Measurements from ENCODE around the gene SHB. TPM values are rescaled to one million over a fixed set of nuclear protein-coding genes. Genes with fewer than 3 reads are reported as not detected.
A peak's percentile ranks its signal among the peaks of the same experiment; 100 is the strongest.

The SHB gene
- total RNA-seq, 1 experiment from 2014 or later = 12.2 TPM

DNA sequence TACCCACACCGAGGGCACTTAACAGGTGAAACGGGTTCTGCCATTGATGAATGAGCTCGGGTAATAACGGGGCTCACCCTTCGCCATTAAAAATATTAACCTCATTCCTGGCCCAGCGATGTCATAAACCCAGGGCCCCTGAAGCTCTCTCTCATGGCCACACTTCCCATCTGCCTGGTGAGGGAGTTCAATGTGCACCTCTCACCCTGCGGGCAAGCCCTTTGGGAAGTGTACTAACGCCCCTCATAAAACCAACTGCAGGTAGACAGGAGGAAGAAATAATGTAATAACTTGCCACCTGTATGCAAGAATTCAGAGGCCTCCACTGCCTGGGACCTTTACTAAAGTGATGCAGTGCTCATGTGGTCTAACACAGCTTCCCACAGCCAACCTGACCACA lies 35.1 kb downstream of the SHB start (continued):
- TF ChIP-seq, protein P1, sequence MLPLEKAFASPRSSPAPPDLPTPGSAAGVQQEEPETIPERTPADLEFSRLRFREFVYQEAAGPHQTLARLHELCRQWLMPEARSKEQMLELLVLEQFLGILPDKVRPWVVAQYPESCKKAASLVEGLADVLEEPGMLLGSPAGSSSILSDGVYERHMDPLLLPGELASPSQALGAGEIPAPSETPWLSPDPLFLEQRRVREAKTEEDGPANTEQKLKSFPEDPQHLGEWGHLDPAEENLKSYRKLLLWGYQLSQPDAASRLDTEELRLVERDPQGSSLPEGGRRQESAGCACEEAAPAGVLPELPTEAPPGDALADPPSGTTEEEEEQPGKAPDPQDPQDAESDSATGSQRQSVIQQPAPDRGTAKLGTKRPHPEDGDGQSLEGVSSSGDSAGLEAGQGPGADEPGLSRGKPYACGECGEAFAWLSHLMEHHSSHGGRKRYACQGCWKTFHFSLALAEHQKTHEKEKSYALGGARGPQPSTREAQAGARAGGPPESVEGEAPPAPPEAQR (CRISPR knock-in tag; IDR thresholded peaks at IDR 0.05) = no peak

DNA sequence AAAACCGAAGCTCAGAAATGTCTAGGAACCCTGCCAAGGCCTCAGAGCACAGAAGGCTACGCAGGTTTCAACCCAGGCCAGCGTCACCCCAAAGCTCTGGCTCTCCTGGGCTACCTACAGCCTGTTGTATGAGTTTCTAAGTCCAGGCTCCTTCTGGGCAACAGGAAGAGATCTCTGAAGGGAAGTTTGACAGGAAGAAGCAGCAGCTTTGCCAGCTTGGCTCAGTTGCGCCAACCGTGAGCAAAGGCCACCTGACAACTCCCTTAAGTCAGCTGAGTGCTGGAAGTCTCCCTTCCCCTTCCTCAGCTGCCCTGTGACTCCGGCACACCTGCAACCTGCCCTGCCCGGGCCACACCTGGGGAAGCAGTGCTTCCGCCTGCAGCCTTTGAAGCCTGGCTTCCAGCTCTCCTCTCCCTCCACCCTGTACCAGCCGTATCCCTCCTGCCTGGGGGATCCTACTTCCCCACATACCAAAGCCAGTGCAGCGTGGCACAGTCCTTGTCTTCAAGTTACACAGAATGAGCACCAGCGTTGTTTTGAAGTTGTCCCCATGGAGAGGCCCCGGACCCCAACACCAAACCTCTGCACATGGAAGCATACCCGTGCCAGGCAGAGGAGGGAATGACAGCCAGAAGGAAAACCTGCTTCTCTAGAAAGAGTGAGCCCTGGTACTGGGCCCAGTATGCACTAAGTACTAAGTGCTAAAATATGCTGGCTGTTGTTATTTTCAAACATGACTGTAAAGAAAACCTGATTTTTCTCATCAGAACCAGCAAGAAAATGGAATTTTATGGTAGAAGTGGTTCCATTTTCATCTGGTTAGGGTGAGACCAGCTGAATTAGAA lies 36.5 kb downstream of the SHB start:
- no peaks in the 10 kb centered on the region for H3K36me3 Mint-ChIP-seq
- POLR2A ChIA-PET = no interaction called here
- CTCF ChIA-PET = interaction anchor here (0.9 to 1.0 kb wide), 2 partner anchors 15 to 119 kb away, joined by 3 to 5 read pairs; no protein-coding TSS in a partner anchor
- DNase-seq (ENCODE audit: low spot score) (no peak), ATAC-seq (no peak; the same call in 1 of the 2 replicates)
- no peaks in the 10 kb centered on the region for H3K9me3 Mint-ChIP-seq
- H3K27ac Mint-ChIP-seq = peak overlapping the region; percentile 60; the same call in 1 of the 2 replicates
- peaks cover 25% of the 10 kb centered on the region for H3K4me1 Mint-ChIP-seq
- H3K4me3 Mint-ChIP-seq = no peak overlapping the region
- no peaks in the 10 kb centered on the region for H3K27me3 Mint-ChIP-seq (ENCODE audit: low read depth)
- TF ChIP-seq ZNF121 (CRISPR knock-in tag; IDR thresholded peaks at IDR 0.05) = no peak
- TF ChIP-seq CBFB (CRISPR knock-in tag; IDR thresholded peaks at IDR 0.05; ENCODE audit: low read depth) = no peak
- TF ChIP-seq, protein P2, sequence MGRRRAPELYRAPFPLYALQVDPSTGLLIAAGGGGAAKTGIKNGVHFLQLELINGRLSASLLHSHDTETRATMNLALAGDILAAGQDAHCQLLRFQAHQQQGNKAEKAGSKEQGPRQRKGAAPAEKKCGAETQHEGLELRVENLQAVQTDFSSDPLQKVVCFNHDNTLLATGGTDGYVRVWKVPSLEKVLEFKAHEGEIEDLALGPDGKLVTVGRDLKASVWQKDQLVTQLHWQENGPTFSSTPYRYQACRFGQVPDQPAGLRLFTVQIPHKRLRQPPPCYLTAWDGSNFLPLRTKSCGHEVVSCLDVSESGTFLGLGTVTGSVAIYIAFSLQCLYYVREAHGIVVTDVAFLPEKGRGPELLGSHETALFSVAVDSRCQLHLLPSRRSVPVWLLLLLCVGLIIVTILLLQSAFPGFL (CRISPR knock-in tag; IDR thresholded peaks at IDR 0.05; ENCODE audit: borderline replicate concordance) = no peak
- TF ChIP-seq, protein P3, sequence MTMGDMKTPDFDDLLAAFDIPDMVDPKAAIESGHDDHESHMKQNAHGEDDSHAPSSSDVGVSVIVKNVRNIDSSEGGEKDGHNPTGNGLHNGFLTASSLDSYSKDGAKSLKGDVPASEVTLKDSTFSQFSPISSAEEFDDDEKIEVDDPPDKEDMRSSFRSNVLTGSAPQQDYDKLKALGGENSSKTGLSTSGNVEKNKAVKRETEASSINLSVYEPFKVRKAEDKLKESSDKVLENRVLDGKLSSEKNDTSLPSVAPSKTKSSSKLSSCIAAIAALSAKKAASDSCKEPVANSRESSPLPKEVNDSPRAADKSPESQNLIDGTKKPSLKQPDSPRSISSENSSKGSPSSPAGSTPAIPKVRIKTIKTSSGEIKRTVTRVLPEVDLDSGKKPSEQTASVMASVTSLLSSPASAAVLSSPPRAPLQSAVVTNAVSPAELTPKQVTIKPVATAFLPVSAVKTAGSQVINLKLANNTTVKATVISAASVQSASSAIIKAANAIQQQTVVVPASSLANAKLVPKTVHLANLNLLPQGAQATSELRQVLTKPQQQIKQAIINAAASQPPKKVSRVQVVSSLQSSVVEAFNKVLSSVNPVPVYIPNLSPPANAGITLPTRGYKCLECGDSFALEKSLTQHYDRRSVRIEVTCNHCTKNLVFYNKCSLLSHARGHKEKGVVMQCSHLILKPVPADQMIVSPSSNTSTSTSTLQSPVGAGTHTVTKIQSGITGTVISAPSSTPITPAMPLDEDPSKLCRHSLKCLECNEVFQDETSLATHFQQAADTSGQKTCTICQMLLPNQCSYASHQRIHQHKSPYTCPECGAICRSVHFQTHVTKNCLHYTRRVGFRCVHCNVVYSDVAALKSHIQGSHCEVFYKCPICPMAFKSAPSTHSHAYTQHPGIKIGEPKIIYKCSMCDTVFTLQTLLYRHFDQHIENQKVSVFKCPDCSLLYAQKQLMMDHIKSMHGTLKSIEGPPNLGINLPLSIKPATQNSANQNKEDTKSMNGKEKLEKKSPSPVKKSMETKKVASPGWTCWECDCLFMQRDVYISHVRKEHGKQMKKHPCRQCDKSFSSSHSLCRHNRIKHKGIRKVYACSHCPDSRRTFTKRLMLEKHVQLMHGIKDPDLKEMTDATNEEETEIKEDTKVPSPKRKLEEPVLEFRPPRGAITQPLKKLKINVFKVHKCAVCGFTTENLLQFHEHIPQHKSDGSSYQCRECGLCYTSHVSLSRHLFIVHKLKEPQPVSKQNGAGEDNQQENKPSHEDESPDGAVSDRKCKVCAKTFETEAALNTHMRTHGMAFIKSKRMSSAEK (CRISPR knock-in tag; IDR thresholded peaks at IDR 0.05; ENCODE audit: borderline replicate concordance) = no peak
- TF ChIP-seq, protein P4, sequence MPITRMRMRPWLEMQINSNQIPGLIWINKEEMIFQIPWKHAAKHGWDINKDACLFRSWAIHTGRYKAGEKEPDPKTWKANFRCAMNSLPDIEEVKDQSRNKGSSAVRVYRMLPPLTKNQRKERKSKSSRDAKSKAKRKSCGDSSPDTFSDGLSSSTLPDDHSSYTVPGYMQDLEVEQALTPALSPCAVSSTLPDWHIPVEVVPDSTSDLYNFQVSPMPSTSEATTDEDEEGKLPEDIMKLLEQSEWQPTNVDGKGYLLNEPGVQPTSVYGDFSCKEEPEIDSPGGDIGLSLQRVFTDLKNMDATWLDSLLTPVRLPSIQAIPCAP (CRISPR knock-in tag; IDR thresholded peaks at IDR 0.05) = no peak
- no peak for TF ChIP-seq SMAD4 (CRISPR knock-in tag; IDR thresholded peaks at IDR 0.05)
- TF ChIP-seq, protein P5, sequence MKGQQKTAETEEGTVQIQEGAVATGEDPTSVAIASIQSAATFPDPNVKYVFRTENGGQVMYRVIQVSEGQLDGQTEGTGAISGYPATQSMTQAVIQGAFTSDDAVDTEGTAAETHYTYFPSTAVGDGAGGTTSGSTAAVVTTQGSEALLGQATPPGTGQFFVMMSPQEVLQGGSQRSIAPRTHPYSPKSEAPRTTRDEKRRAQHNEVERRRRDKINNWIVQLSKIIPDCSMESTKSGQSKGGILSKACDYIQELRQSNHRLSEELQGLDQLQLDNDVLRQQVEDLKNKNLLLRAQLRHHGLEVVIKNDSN (CRISPR knock-in tag; IDR thresholded peaks at IDR 0.05) = no peak
- TF ChIP-seq, protein P6, sequence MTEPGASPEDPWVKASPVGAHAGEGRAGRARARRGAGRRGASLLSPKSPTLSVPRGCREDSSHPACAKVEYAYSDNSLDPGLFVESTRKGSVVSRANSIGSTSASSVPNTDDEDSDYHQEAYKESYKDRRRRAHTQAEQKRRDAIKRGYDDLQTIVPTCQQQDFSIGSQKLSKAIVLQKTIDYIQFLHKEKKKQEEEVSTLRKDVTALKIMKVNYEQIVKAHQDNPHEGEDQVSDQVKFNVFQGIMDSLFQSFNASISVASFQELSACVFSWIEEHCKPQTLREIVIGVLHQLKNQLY (CRISPR knock-in tag; IDR thresholded peaks at IDR 0.05) = no peak
- TF ChIP-seq FOXJ3 (CRISPR knock-in tag; IDR thresholded peaks at IDR 0.05; ENCODE audit: borderline replicate concordance) = no peak
- no peak for TF ChIP-seq NFYB (CRISPR knock-in tag; conservative IDR thresholded peaks at IDR 0.05; ENCODE audit: low read depth)
- no peak for TF ChIP-seq ZNF396 (CRISPR knock-in tag; IDR thresholded peaks at IDR 0.05; ENCODE audit: borderline replicate concordance)
- no peak for TF ChIP-seq GRHL2 (CRISPR knock-in tag; IDR thresholded peaks at IDR 0.05; ENCODE audit: insufficient replicate concordance, severe bottlenecking)
- TF ChIP-seq, protein P7, sequence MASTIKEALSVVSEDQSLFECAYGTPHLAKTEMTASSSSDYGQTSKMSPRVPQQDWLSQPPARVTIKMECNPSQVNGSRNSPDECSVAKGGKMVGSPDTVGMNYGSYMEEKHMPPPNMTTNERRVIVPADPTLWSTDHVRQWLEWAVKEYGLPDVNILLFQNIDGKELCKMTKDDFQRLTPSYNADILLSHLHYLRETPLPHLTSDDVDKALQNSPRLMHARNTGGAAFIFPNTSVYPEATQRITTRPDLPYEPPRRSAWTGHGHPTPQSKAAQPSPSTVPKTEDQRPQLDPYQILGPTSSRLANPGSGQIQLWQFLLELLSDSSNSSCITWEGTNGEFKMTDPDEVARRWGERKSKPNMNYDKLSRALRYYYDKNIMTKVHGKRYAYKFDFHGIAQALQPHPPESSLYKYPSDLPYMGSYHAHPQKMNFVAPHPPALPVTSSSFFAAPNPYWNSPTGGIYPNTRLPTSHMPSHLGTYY (CRISPR knock-in tag; IDR thresholded peaks at IDR 0.05) = no peak
- no peak for TF ChIP-seq ZBTB21 (CRISPR knock-in tag; IDR thresholded peaks at IDR 0.05; ENCODE audit: borderline replicate concordance)

Data from WTC11 (cell line).